A549 (cell line): ENCODE results near the gene ASAH2. TPM values are rescaled to one million over a fixed set of nuclear protein-coding genes. Genes with fewer than 3 reads are reported as not detected.

Experiments
- ATAC-seq, 2 experiments: fragments of 200-7000 bp in 1 of 2; fragments of >200 bp in 1 of 2; cut with Nextera tagmentation in 1 of 2; cut with Tn5 transposase in 1 of 2; 3 replicates each; pipeline versions ENCODE4 v1.8.0 to v1.9.1; 2018 to 2020; ENCODE audit warnings: mild to moderate bottlenecking in 1 of 2, moderate library complexity in 1 of 2
- CTCF ChIA-PET: fragments of 300-600 bp; sonication (Branson Sonifier 250); formaldehyde crosslinking; extraction: SDS; loops from one replicate; lab custom pipeline; 2021; ENCODE audit warnings: antibody characterized with exemption, inconsistent platforms; lab: Yijun Ruan, JAX
- POLR2A ChIA-PET: fragments of 350-600 bp; formaldehyde crosslinking; extraction: SDS; loops from one replicate; lab custom pipeline; 2021; ENCODE audit warnings: antibody characterized with exemption, inconsistent platforms; lab: Yijun Ruan, JAX
- DNase-seq, 2 experiments: peaks; one replicate each; pipeline versions ENCODE4 v3.0.0 to v3.0.0-alpha.2; 2011 to 2016; ENCODE audit warnings: low read depth in 1 of 2, low spot score in 1 of 2
- FAIRE-seq: peaks from 2 replicates; lab custom pipeline; 2011; peaks lifted over from hg19 to GRCh38; lab: Jason Lieb, UNC
- H3K27ac ChIP-seq, 2 experiments: fragments of >200 bp; sonication (Bioruptor Twin); formaldehyde crosslinking; 3 replicates each; pipeline ENCODE4 v1.5.1; 2016 to 2017
- H3K4me1 ChIP-seq: fragments of >200 bp; sonication (Bioruptor Twin); formaldehyde crosslinking; 3 replicates; pipeline ENCODE4 v1.6.1; 2016
- H3K4me2 ChIP-seq: fragments of >200 bp; sonication (Bioruptor Twin); formaldehyde crosslinking; 3 replicates; pipeline ENCODE4 v1.6.1; 2016
- H3K4me3 ChIP-seq: fragments of >200 bp; sonication (Bioruptor Twin); formaldehyde crosslinking; 3 replicates; pipeline ENCODE4 v1.5.1; 2016
- H3K9me3 ChIP-seq: fragments of >200 bp; sonication (Bioruptor Twin); formaldehyde crosslinking; 3 replicates; pipeline ENCODE4 v1.6.1; 2016
- CBX8 ChIP-seq: fragments of 200-600 bp; sonication (generic); IDR thresholded peaks from 2 replicates; pipeline ENCODE4 v1.6.1; 2016
- CEBPB ChIP-seq, 2 experiments: fragments of >200 bp in 1 of 2; sonication (Bioruptor Twin) in 1 of 2; formaldehyde crosslinking in 1 of 2; IDR thresholded peaks; 2 replicates each; pipeline ENCODE4 v1.6.1; 2012 to 2016
- EP300 ChIP-seq, 2 experiments: fragments of >200 bp; sonication (Bioruptor Twin); formaldehyde crosslinking; IDR thresholded peaks; 2 replicates in 1 of 2; 3 replicates in 1 of 2; pipeline ENCODE4 v1.6.1; 2016 to 2017
- GATA3 ChIP-seq: IDR thresholded peaks from 2 replicates; pipeline ENCODE4 v1.6.1; 2012; ENCODE audit warnings: borderline replicate concordance
- HDAC2 ChIP-seq: fragments of 200-600 bp; sonication (generic); IDR thresholded peaks from 2 replicates; pipeline ENCODE4 v1.6.1; 2016
- HEYL ChIP-seq: fragments of 250-450 bp; sonication (Bioruptor Pico); IDR thresholded peaks from 2 replicates; pipeline ENCODE4 v1.8.0; 2021; ENCODE audit warnings: mild to moderate bottlenecking, moderate library complexity
- HOXB13 ChIP-seq: fragments of 250-450 bp; sonication (Bioruptor Pico); IDR thresholded peaks from 2 replicates; pipeline ENCODE4 v1.5.0; 2020; ENCODE audit warnings: low read depth, mild to moderate bottlenecking, moderate library complexity
- HOXB5 ChIP-seq: fragments of 250-450 bp; sonication (Bioruptor Pico); IDR thresholded peaks from 2 replicates; pipeline ENCODE4 v1.5.0; 2020; ENCODE audit warnings: mild to moderate bottlenecking, moderate library complexity
- KDM5A ChIP-seq: fragments of 200-600 bp; sonication (generic); IDR thresholded peaks from 2 replicates; pipeline ENCODE4 v1.6.1; 2016; ENCODE audit warnings: antibody characterized with exemption, mild to moderate bottlenecking
- MAFK ChIP-seq: fragments of 450-650 bp; IDR thresholded peaks from 2 replicates; pipeline ENCODE4 v1.6.1; 2014; ENCODE audit not compliant: partially characterized antibody
- MAZ ChIP-seq: fragments of 150-350 bp; IDR thresholded peaks from 2 replicates; pipeline ENCODE4 v1.6.1; 2014; ENCODE audit warnings: antibody characterized with exemption, low read depth, low read length, borderline replicate concordance
- NPAS2 ChIP-seq: fragments of 250-450 bp; sonication (Bioruptor Pico); IDR thresholded peaks from 2 replicates; pipeline ENCODE4 v1.8.0; 2022; ENCODE audit warnings: mild to moderate bottlenecking, moderate library complexity, borderline replicate concordance
- PHF8 ChIP-seq: fragments of 200-600 bp; sonication (generic); IDR thresholded peaks from 2 replicates; pipeline ENCODE4 v1.6.1; 2016; ENCODE audit warnings: low read depth, mild to moderate bottlenecking, antibody characterized with exemption, moderate library complexity, borderline replicate concordance
- RAD21 ChIP-seq, 2 experiments: fragments of >200 bp in 1 of 2; sonication (Bioruptor Twin) in 1 of 2; formaldehyde crosslinking in 1 of 2; IDR thresholded peaks in 1 of 2; conservative IDR thresholded peaks in 1 of 2; 2 replicates in 1 of 2; 3 replicates in 1 of 2; pipeline ENCODE4 v1.6.1; 2012 to 2018; ENCODE audit warnings: inconsistent platforms in 1 of 2
- RCOR1 ChIP-seq: fragments of 150-350 bp; IDR thresholded peaks from 2 replicates; pipeline ENCODE4 v1.6.1; 2014; ENCODE audit warnings: antibody characterized with exemption, low read length, low read depth
- RFX5 ChIP-seq: fragments of 450-650 bp; IDR thresholded peaks from 2 replicates; pipeline ENCODE4 v1.7.1; 2014; ENCODE audit warnings: antibody characterized with exemption, mild to moderate bottlenecking, moderate library complexity
- RNF2 ChIP-seq: fragments of 200-600 bp; sonication (generic); IDR thresholded peaks from 2 replicates; pipeline ENCODE4 v1.6.1; 2016; ENCODE audit warnings: low read depth, mild to moderate bottlenecking, antibody characterized with exemption, moderate library complexity, borderline replicate concordance
- SMC3 ChIP-seq: fragments of >200 bp; sonication (Bioruptor Twin); formaldehyde crosslinking; IDR thresholded peaks from 3 replicates; pipeline ENCODE4 v1.6.1; 2018; ENCODE audit warnings: inconsistent platforms
- SREBF2 ChIP-seq: fragments of 450-650 bp; IDR thresholded peaks from 2 replicates; pipeline ENCODE4 v1.6.1; 2014; ENCODE audit warnings: mild to moderate bottlenecking, moderate library complexity
- ZNF302 ChIP-seq: fragments of 250-450 bp; sonication (Bioruptor Pico); IDR thresholded peaks from 2 replicates; pipeline ENCODE4 v1.9.0; 2021; ENCODE audit warnings: inconsistent platforms, mild to moderate bottlenecking, moderate library complexity
- WGBS: methylation state at CpG from one replicate; pipeline ENCODE4 v1.1.6; 2017; ENCODE audit errors: missing lambda C conversion rate; 5-methylcytosine and 5-hydroxymethylcytosine counted together
- polyA plus RNA-seq, 4 experiments: library from polyadenylated mRNA; depleted of rRNA in 3 of 4; stranded (reverse); fragments of >200 nt; fragmentation: RNase III in 1 of 4; extraction: RNeasy Plus Mini Kit Qiagen cat#74134 plus additional on column Dnase treatment in 1 of 4; gene quantifications; 2 replicates in 3 of 4; 3 replicates in 1 of 4; pipeline ENCODE4 v1.2.3, GENCODE V29; 2011 to 2017
- TF ChIP-seq, protein P1 (sequence below): fragments of >200 bp; sonication (Bioruptor Twin); formaldehyde crosslinking; IDR thresholded peaks from 3 replicates; pipeline ENCODE4 v1.5.1; 2016
- TF ChIP-seq, protein P2 (sequence below): fragments of 450-650 bp; IDR thresholded peaks from 2 replicates; pipeline ENCODE4 v1.6.1; 2014; ENCODE audit warnings: antibody characterized with exemption
- TF ChIP-seq, protein P3 (sequence below): IDR thresholded peaks from 2 replicates; pipeline ENCODE4 v1.6.1; 2012; ENCODE audit warnings: low read depth, borderline replicate concordance

ASAH2 gene
- polyA plus RNA-seq, 2 of the 4 experiments (the other 2 are of a cell fraction), result 0.17 to 4.8 TPM

DNA sequence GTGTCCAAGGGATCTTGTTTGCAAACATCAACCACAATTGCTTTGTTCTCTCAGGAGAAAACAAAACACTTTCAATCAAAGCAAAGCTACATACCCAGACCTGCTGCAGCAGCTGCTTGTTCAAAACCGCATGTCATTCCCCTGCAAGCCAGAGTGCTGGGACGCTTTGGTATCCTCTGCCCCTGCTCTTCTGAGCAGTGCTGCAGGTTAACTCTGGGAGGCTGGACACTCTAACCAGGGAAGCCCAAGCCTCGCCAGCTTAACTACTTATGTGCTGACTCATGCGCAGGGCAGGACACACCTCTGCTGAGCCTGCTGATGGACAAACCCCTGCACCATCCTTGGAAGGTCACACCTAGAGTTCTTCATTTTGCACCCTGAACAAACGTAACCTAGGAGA lies 28.2 kb upstream of the ASAH2 start:
- DNase-seq (peak in 1 of 2 experiments; percentile 47), ATAC-seq (peak; percentile 67 to 87; a peak in 5 of 6 replicates), FAIRE-seq (no peak)
- no peaks in the 10 kb centered on the region for H3K9me3 ChIP-seq
- peak overlapping the region; percentile 43; the same call in 2 of the 3 replicates for H3K4me2 ChIP-seq
- H3K4me1 ChIP-seq, result peaks cover 8% of the 10 kb centered on the region
- H3K4me3 ChIP-seq, result no peak overlapping the region
- POLR2A ChIA-PET, result no interaction called here
- WGBS, result 24% methylated on average over 5 of the region's 5 CpGs
- H3K27ac ChIP-seq, result peak overlapping the region in 1 of 2 experiments; percentile 32; a peak in 1 of 6 replicates
- TF ChIP-seq MAFK (peak; percentile 75), RFX5 (no peak)
- CTCF ChIA-PET, result no interaction called here

DNA sequence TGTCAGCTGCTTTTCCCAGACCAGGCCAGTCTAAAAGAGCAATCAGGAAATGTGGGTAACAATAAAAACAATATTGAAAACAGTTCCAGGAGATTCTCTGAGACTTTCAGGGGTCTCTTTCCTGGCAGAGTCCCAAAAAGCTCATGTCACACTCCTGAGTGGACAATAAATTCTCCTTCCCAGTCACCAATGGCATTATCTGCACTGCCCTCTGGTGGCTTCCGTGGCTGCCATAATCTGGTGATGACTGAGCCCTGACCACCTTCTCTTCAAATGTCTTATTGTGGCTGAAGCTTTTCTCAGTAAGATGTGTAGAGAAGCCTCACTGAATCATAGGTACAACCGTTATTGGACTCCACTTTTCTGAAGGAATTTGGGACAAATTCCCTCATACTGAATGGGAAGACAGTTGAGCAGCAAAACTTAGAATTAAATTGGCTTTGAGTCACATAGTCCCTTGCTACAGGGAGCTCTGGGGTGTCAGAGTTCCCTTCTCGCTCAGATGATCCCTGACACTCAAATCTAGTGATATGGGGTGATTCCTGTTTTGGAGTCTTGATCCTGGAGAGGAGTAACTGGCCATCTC lies 24.4 kb upstream of the ASAH2 start:
- TF ChIP-seq, protein P1, sequence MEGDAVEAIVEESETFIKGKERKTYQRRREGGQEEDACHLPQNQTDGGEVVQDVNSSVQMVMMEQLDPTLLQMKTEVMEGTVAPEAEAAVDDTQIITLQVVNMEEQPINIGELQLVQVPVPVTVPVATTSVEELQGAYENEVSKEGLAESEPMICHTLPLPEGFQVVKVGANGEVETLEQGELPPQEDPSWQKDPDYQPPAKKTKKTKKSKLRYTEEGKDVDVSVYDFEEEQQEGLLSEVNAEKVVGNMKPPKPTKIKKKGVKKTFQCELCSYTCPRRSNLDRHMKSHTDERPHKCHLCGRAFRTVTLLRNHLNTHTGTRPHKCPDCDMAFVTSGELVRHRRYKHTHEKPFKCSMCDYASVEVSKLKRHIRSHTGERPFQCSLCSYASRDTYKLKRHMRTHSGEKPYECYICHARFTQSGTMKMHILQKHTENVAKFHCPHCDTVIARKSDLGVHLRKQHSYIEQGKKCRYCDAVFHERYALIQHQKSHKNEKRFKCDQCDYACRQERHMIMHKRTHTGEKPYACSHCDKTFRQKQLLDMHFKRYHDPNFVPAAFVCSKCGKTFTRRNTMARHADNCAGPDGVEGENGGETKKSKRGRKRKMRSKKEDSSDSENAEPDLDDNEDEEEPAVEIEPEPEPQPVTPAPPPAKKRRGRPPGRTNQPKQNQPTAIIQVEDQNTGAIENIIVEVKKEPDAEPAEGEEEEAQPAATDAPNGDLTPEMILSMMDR, result peak; percentile 52
- TF ChIP-seq SMC3 (peak; percentile 54), HDAC2 (no peak), SREBF2 (no peak), RAD21 (conservative IDR thresholded peaks at IDR 0.05 in 1 of 2, IDR thresholded peaks at IDR 0.05 in 1 of 2) (peak; percentile 48 to 56; a peak in 4 of 5 replicates)
- ChIA-PET CTCF (interaction anchor here (1.0 to 2.4 kb wide), 13 partner anchors 9 to 372 kb away, joined by 3 to 11 read pairs (median 4); no protein-coding TSS in a partner anchor), POLR2A (no interaction called here)
- FAIRE-seq, result peak; percentile 32
- Histone ChIP-seq H3K4me2 (no peak overlapping the region), H3K9me3 (no peaks in the 10 kb centered on the region), H3K4me3 (no peak overlapping the region), H3K27ac (no peak overlapping the region), H3K4me1 (peaks cover 8% of the 10 kb centered on the region)
- peak; percentile 18 to 34 for DNase-seq
- ATAC-seq, result peak; percentile 74 to 87; a peak in 5 of 6 replicates
- WGBS, result 4% methylated on average over 3 of the region's 3 CpGs

DNA sequence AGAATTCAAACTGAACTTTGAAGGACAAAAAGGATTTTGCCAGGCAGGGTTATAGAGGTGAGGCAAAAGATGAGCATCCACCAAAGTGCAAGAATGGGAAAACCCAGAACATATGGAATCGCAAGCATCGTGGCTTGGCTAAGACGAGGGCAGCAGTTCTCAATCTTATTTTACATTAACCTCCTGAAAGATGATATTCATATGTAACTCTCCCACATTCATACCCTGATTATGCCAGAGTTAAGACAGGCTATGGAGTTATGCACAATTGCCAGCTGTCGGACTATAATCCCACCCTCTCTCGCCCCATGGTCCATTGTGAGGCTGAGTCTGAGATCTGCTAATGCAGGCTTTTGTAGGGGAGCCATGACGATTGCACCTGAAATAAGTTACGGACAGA lies 21.2 kb upstream of the ASAH2 start:
- no peak overlapping the region for H3K4me2 ChIP-seq
- no peak for TF ChIP-seq HEYL
- TF ChIP-seq PHF8, result no peak
- no peak for TF ChIP-seq ZNF302
- TF ChIP-seq RNF2, result no peak
- TF ChIP-seq RCOR1, result no peak
- no peak for TF ChIP-seq MAZ
- no peak for TF ChIP-seq KDM5A
- TF ChIP-seq NPAS2, result no peak
- no peak for TF ChIP-seq CEBPB (IDR thresholded peaks at IDR 0.05)
- TF ChIP-seq CBX8, result no peak
- DNase-seq (no peak), ATAC-seq (no peak), FAIRE-seq (no peak)
- no peaks in the 10 kb centered on the region for H3K4me1 ChIP-seq
- H3K27ac ChIP-seq, result no peak overlapping the region
- ChIA-PET POLR2A (no interaction called here), CTCF (no interaction called here)
- 71% methylated on average over 7 of the region's 7 CpGs for WGBS
- H3K9me3 ChIP-seq, result no peaks in the 10 kb centered on the region
- H3K4me3 ChIP-seq, result no peak overlapping the region

DNA sequence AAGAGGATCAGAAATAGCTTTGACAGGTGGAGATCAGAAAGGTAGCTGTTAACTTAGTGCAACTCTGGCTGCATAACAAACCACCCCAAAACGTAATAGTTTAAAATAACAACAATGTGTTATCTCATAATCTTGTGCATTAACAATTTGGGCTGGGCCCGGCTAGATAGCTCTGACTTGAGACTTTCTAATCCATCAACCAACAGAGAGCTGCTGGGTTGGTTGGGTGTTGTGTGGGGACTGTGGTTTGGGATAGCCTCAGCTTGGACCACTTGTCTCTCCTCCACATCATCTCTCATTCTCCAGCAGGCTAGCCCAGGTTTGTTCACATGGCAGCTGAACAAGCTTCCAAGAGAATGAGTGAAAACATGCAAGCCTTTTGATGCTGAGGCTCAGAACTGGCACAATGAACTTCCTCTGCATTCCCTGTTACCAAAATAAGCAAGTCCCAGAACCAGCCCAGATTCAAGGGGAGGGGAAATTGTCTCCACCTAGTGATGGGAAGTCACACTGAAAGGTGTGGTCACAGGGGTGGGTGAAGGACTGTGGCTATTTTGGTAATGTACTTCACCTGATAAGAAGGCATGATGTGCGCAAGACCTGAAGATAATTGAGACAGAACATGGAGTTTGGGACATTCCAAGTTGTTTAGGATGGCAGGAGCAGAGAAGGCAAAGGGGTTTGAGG lies 20.4 kb upstream of the ASAH2 start:
- CTCF ChIA-PET, result interaction anchor here (1.1 kb wide), 1 partner anchor 48 kb away, joined by 3 read pairs; no protein-coding TSS in a partner anchor
- POLR2A ChIA-PET, result no interaction called here
- TF ChIP-seq HOXB13 (CRISPR knock-in tag), result no peak
- no peak for TF ChIP-seq GATA3
- TF ChIP-seq, protein P2, sequence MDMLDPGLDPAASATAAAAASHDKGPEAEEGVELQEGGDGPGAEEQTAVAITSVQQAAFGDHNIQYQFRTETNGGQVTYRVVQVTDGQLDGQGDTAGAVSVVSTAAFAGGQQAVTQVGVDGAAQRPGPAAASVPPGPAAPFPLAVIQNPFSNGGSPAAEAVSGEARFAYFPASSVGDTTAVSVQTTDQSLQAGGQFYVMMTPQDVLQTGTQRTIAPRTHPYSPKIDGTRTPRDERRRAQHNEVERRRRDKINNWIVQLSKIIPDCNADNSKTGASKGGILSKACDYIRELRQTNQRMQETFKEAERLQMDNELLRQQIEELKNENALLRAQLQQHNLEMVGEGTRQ, result no peak
- TF ChIP-seq HOXB5 (CRISPR knock-in tag), result no peak
- TF ChIP-seq EP300 (IDR thresholded peaks at IDR 0.05), result no peak
- TF ChIP-seq, protein P1, result no peak
- TF ChIP-seq KDM5A, result no peak
- TF ChIP-seq, protein P3, sequence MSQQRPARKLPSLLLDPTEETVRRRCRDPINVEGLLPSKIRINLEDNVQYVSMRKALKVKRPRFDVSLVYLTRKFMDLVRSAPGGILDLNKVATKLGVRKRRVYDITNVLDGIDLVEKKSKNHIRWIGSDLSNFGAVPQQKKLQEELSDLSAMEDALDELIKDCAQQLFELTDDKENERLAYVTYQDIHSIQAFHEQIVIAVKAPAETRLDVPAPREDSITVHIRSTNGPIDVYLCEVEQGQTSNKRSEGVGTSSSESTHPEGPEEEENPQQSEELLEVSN, result no peak

More for the DNA sequence above, 20.4 kb upstream of the ASAH2 start:
- Histone ChIP-seq H3K4me1 (no peaks in the 10 kb centered on the region), H3K27ac (no peak overlapping the region), H3K4me2 (no peak overlapping the region), H3K9me3 (no peaks in the 10 kb centered on the region), H3K4me3 (no peak overlapping the region)
- WGBS, result 41% methylated on average over 3 of the region's 3 CpGs
- FAIRE-seq (no peak), ATAC-seq (0 out of 6 replicates have a peak, but pooled peaks of 1 of the 2 experiments have one; percentile 34), DNase-seq (no peak)
